Stimulated activated naive CD8-positive, alpha-beta T cell treated with anti-CD3 and anti-CD28 coated beads, Interleukin-15, Interleukin-2, amounts not matched to agents 100 U/mL and 50 U/mL, for 24 hours (primary cell): ENCODE measurements around the gene PDK4.
"Not testable (repeated sequence)": the region's sequence is repeated elsewhere in the genome, so short reads cannot be mapped to it uniquely, and the experiment has no call there.

Experiments used
- ATAC-seq: fragments of 150-1000 bp; cut with Tn5 transposase; one replicate; pipeline ENCODE4 v1.10.0; 2021
- DNase-seq: peaks from one replicate; pipeline ENCODE4 v3.0.0; 2021

The PDK4 gene

DNA sequence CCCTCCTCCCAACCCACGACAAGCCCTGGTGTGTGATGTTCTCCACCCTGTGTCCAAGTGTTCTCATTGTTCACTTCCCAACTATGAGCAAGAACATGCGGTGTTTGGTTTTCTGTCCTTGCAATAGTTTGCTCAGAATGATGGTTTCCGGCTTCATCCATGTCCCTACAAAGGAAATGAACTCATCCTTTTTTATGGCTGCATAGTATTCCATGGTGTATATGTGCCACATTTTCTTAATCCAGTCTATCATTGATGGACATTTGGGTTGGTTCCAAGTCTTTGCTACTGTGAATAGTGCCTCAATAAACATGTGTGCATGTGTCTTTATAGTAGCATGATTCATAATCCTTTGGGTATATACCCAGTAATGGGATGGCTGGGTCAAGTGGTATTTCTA lies 8.5 kb upstream of the PDK4 start:
- not testable (repeated sequence) for DNase-seq, ATAC-seq

DNA sequence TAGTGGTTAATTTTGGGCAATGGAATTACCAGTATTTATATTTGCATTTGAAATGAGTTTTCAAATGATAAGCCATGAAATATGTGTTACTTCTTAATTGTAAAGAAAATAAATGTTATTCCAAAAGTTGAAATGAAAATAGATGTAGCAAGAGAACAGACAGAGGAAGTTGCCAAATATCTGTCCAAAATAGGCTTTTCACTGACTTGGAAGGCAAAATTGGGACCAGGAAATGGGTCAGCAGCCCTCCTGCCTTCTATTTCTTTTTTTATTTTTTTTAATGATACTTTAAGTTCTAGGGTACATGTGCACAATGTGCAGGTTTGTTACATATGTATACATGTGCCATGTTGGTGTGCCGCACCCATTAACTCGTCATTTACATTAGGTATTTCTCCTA lies 8.1 kb upstream of the PDK4 start:
- DNase-seq, ATAC-seq: not testable (repeated sequence)

DNA sequence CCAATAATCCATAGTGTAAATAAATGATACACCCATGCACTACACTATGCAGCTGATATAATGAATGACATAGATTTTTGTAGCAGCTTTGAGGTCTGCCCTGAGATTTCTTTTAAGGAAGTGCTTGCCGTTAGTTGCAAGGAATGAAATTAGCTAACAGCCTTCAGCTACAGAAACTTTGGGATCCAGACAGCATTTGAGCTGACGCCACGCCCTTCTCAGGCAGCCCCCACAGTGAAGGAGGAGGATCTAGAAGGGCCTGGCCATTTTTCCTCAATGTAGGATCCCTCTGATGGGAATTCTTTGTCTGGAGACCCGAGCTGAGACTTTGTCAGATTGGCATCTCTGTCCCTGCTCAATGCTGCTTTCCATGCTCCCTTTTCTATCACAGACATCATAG lies 6.1 kb upstream of the PDK4 start:
- DNase-seq, result no peak

DNA sequence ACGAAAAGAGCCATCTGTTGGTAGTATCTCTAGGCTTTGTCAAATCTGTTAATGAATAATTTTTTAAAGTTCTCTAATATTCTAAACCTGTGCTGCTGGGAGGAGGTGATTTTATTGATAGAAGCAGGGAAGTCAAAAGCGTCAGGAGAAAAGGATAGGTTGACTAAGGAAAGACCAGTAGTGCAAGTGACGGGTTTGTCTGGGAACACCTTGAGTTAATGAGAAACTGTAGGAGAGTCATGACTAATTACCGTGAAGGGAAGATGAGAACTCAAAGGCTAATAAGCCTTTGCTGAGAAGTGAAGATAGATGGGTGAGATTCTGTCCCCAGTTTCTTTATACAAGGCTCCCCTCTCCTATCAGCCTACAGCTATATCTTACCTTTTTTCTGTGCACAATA lies 5.0 kb upstream of the PDK4 start:
- no peak for ATAC-seq

More for the DNA sequence above, 6.1 kb upstream of the PDK4 start:
- no peak for ATAC-seq

DNA sequence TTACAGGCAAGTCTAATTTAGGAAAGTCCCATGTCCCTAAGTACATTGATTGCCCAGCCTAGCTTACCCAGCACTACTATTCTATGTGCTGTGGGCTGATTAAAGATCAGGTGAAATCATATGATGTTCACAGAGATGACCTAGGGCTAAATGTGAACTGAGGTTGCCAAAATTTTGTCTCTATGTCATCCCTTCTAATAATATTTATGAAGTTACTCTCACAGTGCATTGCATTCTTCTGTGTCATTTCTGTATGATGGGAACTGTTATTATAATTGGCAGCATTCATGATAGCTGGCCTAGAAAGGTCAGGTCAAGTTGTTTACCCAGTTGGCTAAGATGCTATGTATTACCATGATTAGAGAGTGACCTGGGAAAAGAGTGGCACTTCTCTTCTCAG lies 2.8 kb upstream of the PDK4 start:
- DNase-seq (no peak), ATAC-seq (no peak)

More for the DNA sequence above, 5.0 kb upstream of the PDK4 start:
- no peak for DNase-seq

DNA sequence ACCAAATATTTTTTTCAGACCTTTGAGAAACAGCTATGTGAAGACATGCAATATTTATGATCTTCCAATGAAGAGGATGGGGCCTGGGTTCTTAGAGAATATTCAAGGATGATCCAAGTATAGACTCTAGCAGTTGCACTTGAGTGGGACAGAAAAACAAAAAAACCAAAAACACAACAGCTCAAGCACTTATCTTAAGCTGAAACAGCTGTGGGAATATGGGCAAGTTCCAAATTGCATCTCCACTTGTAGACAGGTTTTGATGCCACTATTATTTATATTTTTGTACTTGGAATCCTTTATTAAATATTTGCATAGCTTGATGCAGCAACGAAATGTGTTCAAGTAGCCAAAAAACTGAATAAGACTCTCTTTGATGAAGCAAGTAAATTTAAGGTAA lies 2.2 kb upstream of the PDK4 start:
- ATAC-seq (no peak), DNase-seq (no peak)

- no peak for DNase-seq
- no peak for ATAC-seq
Observed at GRCh38 chr7:95595746-95596197, 544 bp downstream of the PDK4 start.

- DNase-seq (no peak), ATAC-seq (no peak)
Observed at GRCh38 chr7:95594185-95594584, 2.1 kb downstream of the PDK4 start.

GRCh38 chr7:95593343-95593742 lies 3.0 kb downstream of the PDK4 start:
- ATAC-seq (no peak), DNase-seq (no peak)

- DNase-seq, result no peak
- ATAC-seq, result no peak
Observed at GRCh38 chr7:95592570-95592969, 3.7 kb downstream of the PDK4 start.

DNA sequence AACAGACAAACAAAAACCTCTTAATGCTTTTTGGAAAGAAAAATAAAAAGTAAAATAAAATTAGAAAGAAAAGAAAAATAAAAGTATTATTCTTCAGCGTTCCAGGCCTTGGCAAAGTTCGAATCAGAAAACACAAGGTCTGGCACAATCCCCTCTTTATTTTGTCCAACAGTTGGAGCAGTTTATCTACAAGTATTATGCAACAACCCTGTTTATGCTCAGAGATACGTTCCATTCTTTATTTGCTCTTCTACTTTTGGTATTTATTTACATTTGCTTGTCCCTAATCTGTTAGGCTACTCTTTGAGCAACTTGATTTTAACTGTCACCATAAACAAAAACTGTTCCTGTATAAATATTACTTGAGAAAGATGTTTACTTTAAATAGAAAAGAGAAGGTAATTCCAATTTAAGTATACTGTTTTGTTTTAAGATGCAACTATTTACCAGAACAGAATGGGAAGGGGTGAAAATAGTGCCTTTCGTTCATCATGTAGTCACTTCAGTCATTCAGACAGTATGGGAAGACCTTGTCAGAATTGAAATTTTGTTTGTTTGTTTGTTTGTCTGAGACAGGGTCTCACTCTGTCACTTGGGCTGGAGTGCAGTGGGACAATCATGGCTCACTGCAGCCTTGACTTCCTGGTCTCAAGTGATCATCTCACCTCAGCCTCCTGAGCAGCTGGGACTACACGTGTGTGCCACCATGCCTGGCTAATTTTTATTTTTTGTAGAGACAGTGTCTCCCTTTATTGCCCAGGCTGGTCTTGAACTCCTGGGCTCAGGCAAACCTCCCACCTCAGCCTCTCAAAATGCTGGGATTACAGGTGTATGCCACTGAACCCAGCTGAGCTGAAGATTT lies 5.7 kb downstream of the PDK4 start:
- no peak for ATAC-seq
- DNase-seq, result no peak

GRCh38 chr7:95589766-95590165 lies 6.5 kb downstream of the PDK4 start:
- DNase-seq (no peak), ATAC-seq (no peak)

GRCh38 chr7:95589031-95589430 lies 7.3 kb downstream of the PDK4 start:
- no peak for DNase-seq
- no peak for ATAC-seq

DNA sequence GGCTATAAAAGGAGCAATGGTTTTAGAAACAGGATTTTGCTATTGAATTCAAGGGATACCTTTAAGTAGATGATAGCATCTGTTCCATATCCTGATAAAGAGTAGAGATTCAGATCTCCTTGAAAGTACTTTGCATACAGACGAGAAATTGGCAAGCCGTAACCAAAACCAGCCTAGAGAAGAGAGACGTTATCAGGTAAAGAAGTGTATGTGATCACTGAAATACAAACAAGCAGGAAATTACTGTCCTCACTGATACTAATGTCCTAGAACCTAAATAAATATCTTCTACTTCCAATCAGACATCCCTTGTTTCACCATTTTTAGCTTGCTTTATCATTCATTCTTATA lies 9.4 kb downstream of the PDK4 start:
- DNase-seq, result no peak
- no peak for ATAC-seq

DNA sequence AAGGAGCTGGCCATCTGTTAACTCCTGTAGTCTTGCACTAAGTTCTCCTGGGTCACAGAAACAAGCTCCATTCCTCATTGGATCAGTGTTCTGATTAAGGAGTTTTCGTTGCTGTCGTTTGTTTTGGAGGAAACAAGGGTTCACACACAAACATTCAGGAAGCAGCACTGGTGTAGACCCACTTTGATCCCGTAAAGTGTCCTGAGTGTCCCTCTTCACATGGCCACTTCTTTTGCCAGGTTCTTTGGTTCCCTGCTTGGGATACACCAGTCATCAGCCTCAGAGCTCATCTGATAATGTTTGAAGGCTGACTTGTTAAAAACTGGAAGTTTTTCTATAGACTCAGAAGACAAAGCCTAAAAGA lies 10.9 kb downstream of the PDK4 start:
- no peak for ATAC-seq
- DNase-seq, result no peak

DNA sequence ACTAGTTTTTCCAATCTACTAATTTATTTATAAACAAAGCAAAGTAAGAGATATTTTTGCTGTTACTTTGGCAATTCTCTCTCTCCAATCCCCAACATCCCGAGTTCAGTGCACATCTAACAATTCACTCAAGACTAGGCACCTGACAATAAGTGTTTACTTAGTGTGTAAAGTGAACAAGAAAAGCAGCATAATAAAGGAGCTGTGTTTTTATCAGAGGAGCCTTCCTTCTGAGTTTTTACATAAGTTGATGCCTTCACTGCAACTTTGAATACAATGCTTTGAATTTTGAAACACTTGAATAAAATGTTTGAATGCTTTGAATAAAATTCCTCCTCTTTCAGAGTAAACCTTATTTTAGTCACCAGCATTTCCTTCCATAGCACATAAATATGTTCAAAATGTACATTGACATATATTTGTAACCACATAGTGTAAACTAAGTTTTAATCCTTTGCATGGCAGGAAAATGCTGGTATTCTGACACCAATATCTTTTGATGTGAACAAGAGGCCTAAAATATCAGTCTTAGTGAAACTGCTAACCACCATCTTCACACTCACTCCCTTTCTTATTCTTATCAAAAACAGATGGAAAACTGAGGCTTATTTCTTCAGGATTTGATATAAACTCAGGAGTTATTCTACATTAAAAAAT lies 11.4 kb downstream of the PDK4 start:
- ATAC-seq (no peak), DNase-seq (no peak)

DNA sequence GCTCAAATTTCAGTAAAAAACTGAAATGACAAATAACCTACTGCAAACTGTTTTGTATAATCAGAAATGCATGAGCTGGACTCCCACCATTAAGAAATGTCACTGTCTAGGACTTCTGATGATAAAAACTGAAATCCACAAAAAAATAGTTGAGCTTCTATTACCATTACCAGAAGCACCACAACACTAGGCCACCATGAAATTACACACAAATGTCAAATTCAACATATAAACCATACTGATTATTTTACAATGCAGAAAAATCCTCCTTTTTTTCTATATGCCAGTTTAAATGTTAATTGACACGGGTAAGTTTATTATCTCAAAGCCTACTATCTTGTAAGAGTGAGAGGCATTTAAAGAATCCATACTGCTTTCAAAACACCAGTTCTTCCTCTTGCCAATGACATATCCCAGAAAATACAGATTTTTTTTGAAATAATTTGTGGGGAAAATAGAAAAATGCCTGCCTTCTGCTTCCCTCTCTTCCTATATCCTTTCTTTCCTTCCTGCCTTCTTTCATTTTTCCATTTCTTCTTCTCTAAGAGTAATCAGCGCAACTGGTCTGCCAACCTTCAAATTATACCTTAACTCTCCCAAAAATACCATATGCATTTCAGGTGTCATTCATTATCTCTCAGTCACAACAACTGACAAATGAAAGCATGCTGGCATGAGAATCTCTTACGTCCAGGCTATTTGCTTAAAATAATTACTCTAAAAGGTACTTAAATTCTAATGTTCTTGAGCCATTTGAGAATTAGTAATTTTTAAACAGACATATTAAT lies 12.3 kb downstream of the PDK4 start:
- ATAC-seq (no peak), DNase-seq (no peak)

DNA sequence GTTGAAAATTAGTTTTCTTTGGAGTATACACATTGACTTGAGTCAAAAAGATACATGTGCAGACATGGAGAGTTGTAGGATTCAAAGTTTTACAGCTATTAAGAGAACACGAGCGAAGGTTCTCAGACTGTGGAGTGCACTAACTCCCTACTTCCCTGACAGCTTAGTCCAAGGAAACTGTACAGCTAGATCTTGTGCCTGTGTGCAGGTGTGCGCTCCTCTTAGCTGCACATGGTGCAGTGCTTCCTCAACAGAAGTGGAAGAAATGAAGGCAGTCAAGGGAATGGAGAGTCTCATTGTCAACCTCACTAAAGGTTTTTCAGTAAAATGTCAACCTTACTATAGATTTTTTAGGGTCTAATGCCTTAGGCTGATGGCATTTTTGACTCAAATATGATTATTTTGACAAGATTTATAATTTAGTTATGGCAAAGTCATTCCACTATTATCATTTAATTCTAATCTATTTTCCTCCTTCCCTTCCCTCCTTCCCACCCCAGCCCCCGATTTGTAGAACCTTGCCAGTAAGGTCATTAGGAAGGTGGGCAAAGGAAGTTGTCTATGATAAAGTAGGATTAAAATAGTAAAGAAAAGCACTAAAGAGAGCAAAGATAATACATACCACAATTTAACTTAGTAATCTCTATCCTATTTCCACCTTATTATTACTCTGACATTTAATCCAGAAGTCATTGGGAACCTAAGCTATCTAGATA lies 13.6 kb downstream of the PDK4 start:
- DNase-seq, result no peak
- ATAC-seq, result no peak

GRCh38 chr7:95581467-95581866 lies 14.8 kb downstream of the PDK4 start:
- ATAC-seq, result no peak
- no peak for DNase-seq

GRCh38 chr7:95579318-95579717 lies 17.0 kb downstream of the PDK4 start:
- no peak for ATAC-seq
- no peak for DNase-seq

GRCh38 chr7:95578299-95578855 lies 17.9 kb downstream of the PDK4 start:
- ATAC-seq (no peak), DNase-seq (no peak)

DNA sequence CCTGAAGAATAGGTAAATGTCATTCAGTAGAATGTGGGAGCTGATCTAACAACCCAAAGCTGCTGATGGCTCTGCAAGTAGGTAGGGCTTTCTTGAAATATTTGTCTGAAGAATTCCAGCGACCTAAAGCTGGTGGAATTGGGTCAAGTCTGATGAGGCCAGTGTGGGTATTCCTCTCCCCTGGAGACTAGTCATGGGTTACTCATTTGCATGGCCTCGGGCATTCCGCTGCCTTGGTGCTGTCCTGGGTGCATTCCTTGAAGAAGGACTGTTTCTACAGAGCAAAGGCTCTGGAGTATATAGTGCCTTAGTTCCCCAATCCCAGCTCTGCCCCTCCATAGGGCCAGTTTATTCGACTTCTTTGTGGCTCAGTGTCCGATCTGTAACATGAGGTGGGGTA lies 19.2 kb downstream of the PDK4 start:
- DNase-seq, result no peak
- no peak for ATAC-seq
